ENCODE results near the gene HRAS. TPM values are rescaled to one million over a fixed set of nuclear protein-coding genes. Genes with fewer than 3 reads are reported as not detected.

Gene HRAS
- total and polyA plus RNA-seq, 2 of the 8 experiments (the other 6 are each of a cell fraction or from before 2014, with no cell fraction given): 44.3 to 54.7 TPM

DNA sequence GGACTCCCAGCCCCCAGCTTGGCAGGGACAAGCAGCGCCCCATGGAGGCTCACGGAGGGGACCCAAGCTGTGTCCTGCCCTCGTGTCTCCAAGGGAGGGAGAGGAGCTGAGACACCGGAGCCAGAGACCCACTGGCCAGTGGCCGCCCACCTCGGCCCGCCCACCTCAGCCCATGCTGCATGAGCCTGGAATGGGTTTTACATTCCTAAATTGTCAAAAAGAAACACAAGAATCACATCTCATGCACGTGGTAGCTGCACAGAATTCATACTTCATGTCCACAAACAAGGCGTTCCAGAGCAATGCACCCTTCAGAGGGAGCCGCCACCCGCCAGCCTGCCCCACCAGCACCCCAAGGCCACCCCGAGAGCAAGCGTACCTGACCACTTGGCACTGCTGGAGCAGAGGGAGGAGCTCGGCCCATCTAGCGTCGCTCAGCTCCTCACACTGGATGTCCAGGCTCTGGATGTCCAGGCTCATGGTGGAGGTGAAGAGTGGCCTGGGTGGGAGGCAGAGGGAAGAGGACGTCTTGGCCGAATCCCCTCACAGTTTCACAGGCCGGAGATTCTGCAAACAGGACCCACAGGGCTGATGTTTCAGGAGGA lies 33.6 kb downstream of the HRAS start:
- Histone ChIP-seq H2BK15ac (ENCODE audit: low read length) (no peak overlapping the region), H3K14ac (ENCODE audit: insufficient read length) (no peak overlapping the region), H3K79me1 (ENCODE audit: low read depth, low read length) (peaks cover 2% of the 10 kb centered on the region), H3K27me3 (replicated peaks in 1 of 4; ENCODE audit: control insufficient read depth in 3 of 4, extremely low read depth in 1 of 4, insufficient read depth in 3 of 4, low read length in 3 of 4) (no peaks in the 10 kb centered on the region), H4K8ac (ENCODE audit: extremely low read depth, insufficient read depth, low read length) (no peak overlapping the region), H3K79me2 (ENCODE audit: control insufficient read depth in 1 of 2, insufficient read depth in 2 of 2, low read length in 2 of 2) (peaks cover 0 to 14% of the 10 kb centered on the region in 2 experiments; a peak in 1 of 4 replicates), H3K4me1 (replicated peaks in 1 of 4; ENCODE audit: control insufficient read depth in 3 of 4, insufficient read depth in 4 of 4, low read length in 3 of 4) (peaks cover 0 to 4% (median under 1%) of the 10 kb centered on the region in 4 experiments; a peak in 1 of 7 replicates), H3K4ac (replicated peaks; ENCODE audit: insufficient read length, low read depth, low read length) (no peak overlapping the region), H3K18ac (ENCODE audit: extremely low read depth, low read length) (no peak overlapping the region), H4K5ac (ENCODE audit: insufficient read length, low read depth, low read length) (no peak overlapping the region), H2AK5ac (ENCODE audit: low read depth, low read length) (no peak overlapping the region), H3K36me3 (ENCODE audit: control insufficient read depth in 2 of 4, insufficient read depth in 4 of 4, low read length in 3 of 4) (peaks cover 17 to 42% (median 29%) of the 10 kb centered on the region in 4 experiments; a peak in 7 of 8 replicates), H3K27ac (ENCODE audit: low read depth, low read length) (no peak overlapping the region), H3K23ac (ENCODE audit: insufficient read length) (no peak overlapping the region), H2BK20ac (ENCODE audit: low read length) (no peak overlapping the region), H3K56ac (replicated peaks; ENCODE audit: insufficient read length, low read depth, low read length) (no peak overlapping the region), H2BK5ac (ENCODE audit: low read depth, low read length) (no peak overlapping the region), H2AFZ (ENCODE audit: low read length) (no peak overlapping the region), H3K9me3 (ENCODE audit: insufficient read depth in 2 of 2, low read depth in 1 of 2, low read length in 1 of 2) (peaks cover 11 to 19% of the 10 kb centered on the region in 2 experiments; a peak in 3 of 4 replicates), H4K91ac (replicated peaks; ENCODE audit: insufficient read length, low read length) (no peak overlapping the region), H2BK120ac (replicated peaks; ENCODE audit: low read depth, low read length) (no peak overlapping the region), H4K20me1 (replicated peaks in 1 of 2; ENCODE audit: control insufficient read depth in 1 of 2, insufficient read depth in 2 of 2, low read length in 2 of 2) (peaks cover 2 to 10% of the 10 kb centered on the region in 2 experiments), H3K4me2 (ENCODE audit: insufficient read depth in 1 of 2, low read depth in 2 of 2, low read length in 2 of 2) (no peak overlapping the region), H3K9ac (replicated peaks in 1 of 4; ENCODE audit: extremely low read depth in 1 of 4, low read depth in 3 of 4, low read length in 3 of 4) (no peak overlapping the region), H3K4me3 (ENCODE audit: extremely low read depth in 1 of 4, insufficient read depth in 2 of 4, low read depth in 3 of 4, low read length in 4 of 4) (no peak overlapping the region), H2BK12ac (ENCODE audit: low read depth, low read length) (no peak overlapping the region), H3K23me2 (ENCODE audit: low read depth, low read length) (peaks cover 6% of the 10 kb centered on the region)
- ChIA-PET POLR2A (ENCODE audit: partially characterized antibody) (interaction anchor here (1.0 to 7.1 kb wide), 2 partner anchors 8 to 30 kb away, joined by 3 to 41 read pairs; no protein-coding TSS in a partner anchor), CTCF (ENCODE audit: partially characterized antibody) (interaction anchor here (1.1 to 1.7 kb wide), 3 partner anchors 14 to 139 kb away, joined by 3 read pairs; no protein-coding TSS in a partner anchor)
- WGBS, 2 experiments (ENCODE audit: extremely low coverage in 1 of 2, insufficient coverage in 1 of 2, insufficient read length in 1 of 2, insufficient replicate concordance in 2 of 2, low coverage in 1 of 2, low lambda C conversion rate in 2 of 2, missing lambda C conversion rate in 1 of 2): 93% methylated on average over 19 of the region's 19 CpGs; no CpG with 5 or more reads in 1 of the 2 experiments
- DNase-seq (ENCODE audit: low read depth in 1 of 2, low spot score in 2 of 2): no peak
- FAIRE-seq: no peak
- TF ChIP-seq SP2 (IDR thresholded peaks at IDR 0.05; ENCODE audit: low read length): no peak
- TF ChIP-seq SIRT6 (IDR thresholded peaks at IDR 0.05; ENCODE audit: low read length): no peak
- TF ChIP-seq TAF1 (IDR thresholded peaks at IDR 0.05; ENCODE audit: low read depth, low read length): no peak
- TF ChIP-seq, protein P1, sequence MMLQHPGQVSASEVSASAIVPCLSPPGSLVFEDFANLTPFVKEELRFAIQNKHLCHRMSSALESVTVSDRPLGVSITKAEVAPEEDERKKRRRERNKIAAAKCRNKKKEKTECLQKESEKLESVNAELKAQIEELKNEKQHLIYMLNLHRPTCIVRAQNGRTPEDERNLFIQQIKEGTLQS (IDR thresholded peaks at IDR 0.05; ENCODE audit: insufficient read depth, low read depth, low read length): no peak

All from H1 (cell line).